Activated CD4-positive, alpha-beta T cell treated with anti-CD3 and anti-CD28 coated beads, Interleukin-2, amount 10 ng/mL, durations not matched to agents 7 days and 5 days (primary cell): ENCODE data around the gene MT3. TPM values are rescaled to one million over a fixed set of nuclear protein-coding genes. Genes with fewer than 3 reads are reported as not detected.
A peak's percentile ranks its signal among the peaks of the same experiment; 100 is the strongest.

ENCODE experiments used
- CTCF ChIA-PET: fragments of 350-600 bp; sonication (Branson Sonifier 250); formaldehyde crosslinking; loops from one replicate; lab custom pipeline; 2021; ENCODE audit warnings: antibody characterized with exemption; lab: Charles Lee
- POLR2A ChIA-PET: fragments of 350-600 bp; sonication (Branson Sonifier 250); formaldehyde crosslinking; loops from one replicate; lab custom pipeline; 2021; ENCODE audit warnings: antibody characterized with exemption; lab: Charles Lee
- DNase-seq: peaks from one replicate; pipeline ENCODE4 v3.0.0-alpha.2; 2020
- H3K27ac Mint-ChIP-seq: one replicate; pipeline ENCODE4 v1.8.0; 2021; ENCODE audit warnings: mild to moderate bottlenecking, moderate library complexity, mixed read lengths
- H3K27me3 Mint-ChIP-seq: one replicate; pipeline ENCODE4 v1.8.0; 2021; ENCODE audit warnings: mixed read lengths
- H3K36me3 Mint-ChIP-seq: one replicate; pipeline ENCODE4 v1.8.0; 2021; ENCODE audit warnings: low read depth, mixed read lengths
- H3K4me1 Mint-ChIP-seq: one replicate; pipeline ENCODE4 v1.8.0; 2021; ENCODE audit warnings: mixed read lengths
- H3K4me3 Mint-ChIP-seq: one replicate; pipeline ENCODE4 v1.8.0; 2021; ENCODE audit warnings: mild to moderate bottlenecking, moderate library complexity, mixed read lengths
- H3K9me3 Mint-ChIP-seq: one replicate; pipeline ENCODE4 v1.8.0; 2021; ENCODE audit warnings: mixed read lengths
- total RNA-seq, 2 experiments: library from RNA; stranded (reverse); gene quantifications; one replicate each; pipeline ENCODE4 v1.2.3, GENCODE V29; 2021

MT3 gene
- total RNA-seq, 2 experiments from 2014 or later = 3.0 to 3.8 TPM

- H3K9me3 Mint-ChIP-seq = no peaks in the 10 kb centered on the region
- ChIA-PET CTCF (interaction anchor here (1.2 to 1.6 kb wide), 3 partner anchors 14 to 66 kb away, joined by 3 to 6 read pairs (median 4); no protein-coding TSS in a partner anchor), POLR2A (no interaction called here)
- no peak overlapping the region for H3K27ac Mint-ChIP-seq
- no peak overlapping the region for H3K4me3 Mint-ChIP-seq
- H3K36me3 Mint-ChIP-seq = no peaks in the 10 kb centered on the region
- peaks cover 32% of the 10 kb centered on the region for H3K4me1 Mint-ChIP-seq
- peaks cover 52% of the 10 kb centered on the region for H3K27me3 Mint-ChIP-seq
- no peak for DNase-seq
Measured at GRCh38 chr16:56629531-56629930, 40.2 kb downstream of the MT3 start.

GRCh38 chr16:56630134-56630533 is 40.8 kb downstream of the MT3 start:
- Mint-ChIP-seq H3K27ac (no peak overlapping the region), H3K36me3 (peaks cover 3% of the 10 kb centered on the region), H3K4me3 (no peak overlapping the region), H3K9me3 (no peaks in the 10 kb centered on the region), H3K27me3 (peaks cover 56% of the 10 kb centered on the region), H3K4me1 (peaks cover 32% of the 10 kb centered on the region)
- ChIA-PET POLR2A (interaction anchor here (0.6 kb wide), 1 partner anchor 35 kb away, joined by 5 read pairs; no protein-coding TSS in a partner anchor), CTCF (interaction anchor here (0.9 to 1.6 kb wide), 4 partner anchors 9 to 65 kb away, joined by 3 to 6 read pairs (median 3); no protein-coding TSS in a partner anchor)
- no peak for DNase-seq

- no peak for DNase-seq
- H3K4me1 Mint-ChIP-seq = peaks cover 33% of the 10 kb centered on the region
- POLR2A ChIA-PET = no interaction called here
- peaks cover 4% of the 10 kb centered on the region for H3K36me3 Mint-ChIP-seq
- no peak overlapping the region for H3K4me3 Mint-ChIP-seq
- H3K9me3 Mint-ChIP-seq = no peaks in the 10 kb centered on the region
- H3K27me3 Mint-ChIP-seq = peaks cover 64% of the 10 kb centered on the region
- CTCF ChIA-PET = interaction anchor here (1.0 to 1.6 kb wide), 2 partner anchors 12 to 15 kb away, joined by 3 to 6 read pairs; no protein-coding TSS in a partner anchor
- no peak overlapping the region for H3K27ac Mint-ChIP-seq
Measured at GRCh38 chr16:56631197-56631596, 41.9 kb downstream of the MT3 start.

GRCh38 chr16:56631832-56632155 is 42.5 kb downstream of the MT3 start:
- DNase-seq = no peak
- Mint-ChIP-seq H3K27me3 (peaks cover 69% of the 10 kb centered on the region), H3K27ac (no peak overlapping the region), H3K9me3 (no peaks in the 10 kb centered on the region), H3K4me3 (peak overlapping the region; percentile 50), H3K36me3 (peaks cover 4% of the 10 kb centered on the region), H3K4me1 (peaks cover 32% of the 10 kb centered on the region)
- POLR2A ChIA-PET = no interaction called here
- CTCF ChIA-PET = interaction anchor here (1.0 kb wide), 1 partner anchor 14 kb away, joined by 3 read pairs; no protein-coding TSS in a partner anchor

- peaks cover 74% of the 10 kb centered on the region for H3K27me3 Mint-ChIP-seq
- no peak within 1 kb of the TSS for H3K27ac Mint-ChIP-seq
- peak within 1 kb of the TSS; percentile 50 for H3K4me3 Mint-ChIP-seq
- no peaks in the 10 kb centered on the region for H3K9me3 Mint-ChIP-seq
- no peak for DNase-seq
- peaks cover 4% of the 10 kb centered on the region for H3K36me3 Mint-ChIP-seq
- CTCF ChIA-PET = interaction anchor here (1.0 kb wide), 1 partner anchor 14 kb away, joined by 3 read pairs; no protein-coding TSS in a partner anchor
- peaks cover 30% of the 10 kb centered on the region for H3K4me1 Mint-ChIP-seq
- POLR2A ChIA-PET = no interaction called here
Measured at GRCh38 chr16:56632156-56632847, 43.0 kb downstream of the MT3 start, which contains the start of gene MT1M. Gene MT1M (plus strand): TSS chr16:56632659. CDS start chr16:56632732, 73 bp downstream.

- ChIA-PET CTCF (interaction anchor here (0.6 kb wide), 1 partner anchor 1443 kb away, joined by 4 read pairs; no protein-coding TSS in a partner anchor), POLR2A (no interaction called here)
- peak overlapping the region; percentile 34 for H3K4me3 Mint-ChIP-seq
- H3K27me3 Mint-ChIP-seq = peaks cover 80% of the 10 kb centered on the region
- H3K27ac Mint-ChIP-seq = no peak overlapping the region
- H3K36me3 Mint-ChIP-seq = peaks cover 4% of the 10 kb centered on the region
- DNase-seq = no peak
- H3K9me3 Mint-ChIP-seq = no peaks in the 10 kb centered on the region
- H3K4me1 Mint-ChIP-seq = peaks cover 33% of the 10 kb centered on the region
Measured at GRCh38 chr16:56632848-56633365, 43.6 kb downstream of the MT3 start.

- no peak overlapping the region for H3K27ac Mint-ChIP-seq
- peaks cover 83% of the 10 kb centered on the region for H3K27me3 Mint-ChIP-seq
- DNase-seq = no peak
- no peak overlapping the region for H3K4me3 Mint-ChIP-seq
- H3K36me3 Mint-ChIP-seq = peaks cover 4% of the 10 kb centered on the region
- peaks cover 37% of the 10 kb centered on the region for H3K4me1 Mint-ChIP-seq
- POLR2A ChIA-PET = no interaction called here
- CTCF ChIA-PET = interaction anchor here (0.6 kb wide), 1 partner anchor 1442 kb away, joined by 4 read pairs; no protein-coding TSS in a partner anchor
- H3K9me3 Mint-ChIP-seq = no peaks in the 10 kb centered on the region
Measured at GRCh38 chr16:56633535-56633934, 44.2 kb downstream of the MT3 start.

GRCh38 chr16:56634715-56635440 is 45.5 kb downstream of the MT3 start:
- ChIA-PET POLR2A (interaction anchor here (0.6 kb wide), 1 partner anchor 61 kb away, joined by 3 read pairs; no protein-coding TSS in a partner anchor), CTCF (interaction anchor here (0.8 to 1.0 kb wide), 2 partner anchors 9 to 23 kb away, joined by 3 to 6 read pairs; no protein-coding TSS in a partner anchor)
- peaks cover 37% of the 10 kb centered on the region for H3K4me1 Mint-ChIP-seq
- H3K9me3 Mint-ChIP-seq = no peaks in the 10 kb centered on the region
- DNase-seq = no peak
- H3K4me3 Mint-ChIP-seq = peak overlapping the region; percentile 63
- H3K36me3 Mint-ChIP-seq = peaks cover 4% of the 10 kb centered on the region
- H3K27me3 Mint-ChIP-seq = peaks cover 90% of the 10 kb centered on the region
- no peak overlapping the region for H3K27ac Mint-ChIP-seq

GRCh38 chr16:56635441-56635967 is 46.2 kb downstream of the MT3 start:
- Mint-ChIP-seq H3K27ac (no peak overlapping the region), H3K27me3 (peaks cover 90% of the 10 kb centered on the region), H3K9me3 (no peaks in the 10 kb centered on the region), H3K36me3 (peaks cover 4% of the 10 kb centered on the region), H3K4me1 (peaks cover 37% of the 10 kb centered on the region), H3K4me3 (peak overlapping the region; percentile 22)
- DNase-seq = no peak
- CTCF ChIA-PET = interaction anchor here (0.8 to 1.6 kb wide), 3 partner anchors 13 to 24 kb away, joined by 3 to 9 read pairs (median 5); no protein-coding TSS in a partner anchor
- POLR2A ChIA-PET = no interaction called here

GRCh38 chr16:56636616-56637413 is 47.5 kb downstream of the MT3 start:
- peaks cover 87% of the 10 kb centered on the region for H3K27me3 Mint-ChIP-seq
- peaks cover 34% of the 10 kb centered on the region for H3K4me1 Mint-ChIP-seq
- H3K27ac Mint-ChIP-seq = no peak overlapping the region
- no peak overlapping the region for H3K4me3 Mint-ChIP-seq
- CTCF ChIA-PET = interaction anchor here (1.1 to 1.6 kb wide), 4 partner anchors 12 to 19 kb away, joined by 3 to 9 read pairs (median 4); no protein-coding TSS in a partner anchor
- H3K9me3 Mint-ChIP-seq = no peaks in the 10 kb centered on the region
- DNase-seq = no peak
- peaks cover 4% of the 10 kb centered on the region for H3K36me3 Mint-ChIP-seq
- POLR2A ChIA-PET = no interaction called here

- Mint-ChIP-seq H3K27ac (no peak within 1 kb of the TSS), H3K9me3 (no peaks in the 10 kb centered on the region), H3K4me3 (peak within 1 kb of the TSS; percentile 45), H3K4me1 (peaks cover 38% of the 10 kb centered on the region), H3K27me3 (peaks cover 87% of the 10 kb centered on the region), H3K36me3 (peaks cover 4% of the 10 kb centered on the region)
- ChIA-PET POLR2A (no interaction called here), CTCF (no interaction called here)
- DNase-seq = no peak
Measured at GRCh38 chr16:56637814-56638750, 48.8 kb downstream of the MT3 start, which contains the start of gene MT1A. Gene MT1A (plus strand): TSS chr16:56638666. CDS start chr16:56638739, 73 bp downstream.
